Left ventricle myocardium inferior (tissue), 1 donor: ENCODE results near the gene SPATA31C1. TPM values are rescaled to one million over a fixed set of nuclear protein-coding genes. Genes with fewer than 3 reads are reported as not detected.
"Not testable (repeated sequence)": the region's sequence is repeated elsewhere in the genome, so short reads cannot be mapped to it uniquely, and the experiment has no call there.

Experiments
- DNase-seq: peaks from one replicate; pipeline ENCODE4 v3.0.0-alpha.2; 2020
- H3K27ac ChIP-seq: fragments of 200-600 bp; replicated peaks from 2 replicates; pipeline ENCODE4 v1.8.0; 2021
- H3K27me3 ChIP-seq: fragments of 200-600 bp; 2 replicates; pipeline ENCODE4 v1.8.0; 2021; ENCODE audit warnings: low read depth
- H3K36me3 ChIP-seq: fragments of 200-600 bp; 2 replicates; pipeline ENCODE4 v1.8.0; 2021
- H3K4me1 ChIP-seq: fragments of 200-600 bp; 2 replicates; pipeline ENCODE4 v1.8.0; 2021
- H3K4me3 ChIP-seq: fragments of 200-600 bp; 2 replicates; pipeline ENCODE4 v1.8.0; 2021; ENCODE audit warnings: mild to moderate bottlenecking, moderate library complexity
- H3K9me3 ChIP-seq: fragments of 200-600 bp; replicated peaks from 2 replicates; pipeline ENCODE4 v1.8.0; 2021
- intact Hi-C: fragments of 100-400 bp; cut with micrococcal nuclease; formaldehyde crosslinking; loops from one replicate; pipeline ENCODE4 v1.11.0; 2022
- total RNA-seq: library from RNA; stranded (reverse); fragmentation: NEBNext Ultra II Directional; extraction: Animal tissue kit (Norgen Biotek cat#: 25700); gene quantifications from one replicate; pipeline ENCODE4 v1.2.1, GENCODE V29; 2021
- TF ChIP-seq, protein P1 (sequence below): fragments of 200-600 bp; IDR thresholded peaks from 2 replicates; pipeline ENCODE4 v1.8.0; 2021; ENCODE audit warnings: antibody characterized with exemption, mild to moderate bottlenecking, borderline replicate concordance
- donor health status: DM: no; HTN: yes; CAD: no; lungs with severe emphysema.

The SPATA31C1 gene
- total RNA-seq, 1 donor from 2014 or later, result not detected

- H3K4me3 ChIP-seq, result no peak overlapping the region
- peaks cover 9% of the 10 kb centered on the region for H3K9me3 ChIP-seq
- no peaks in the 10 kb centered on the region for H3K36me3 ChIP-seq
- no peak for DNase-seq
- TF ChIP-seq, protein P1, sequence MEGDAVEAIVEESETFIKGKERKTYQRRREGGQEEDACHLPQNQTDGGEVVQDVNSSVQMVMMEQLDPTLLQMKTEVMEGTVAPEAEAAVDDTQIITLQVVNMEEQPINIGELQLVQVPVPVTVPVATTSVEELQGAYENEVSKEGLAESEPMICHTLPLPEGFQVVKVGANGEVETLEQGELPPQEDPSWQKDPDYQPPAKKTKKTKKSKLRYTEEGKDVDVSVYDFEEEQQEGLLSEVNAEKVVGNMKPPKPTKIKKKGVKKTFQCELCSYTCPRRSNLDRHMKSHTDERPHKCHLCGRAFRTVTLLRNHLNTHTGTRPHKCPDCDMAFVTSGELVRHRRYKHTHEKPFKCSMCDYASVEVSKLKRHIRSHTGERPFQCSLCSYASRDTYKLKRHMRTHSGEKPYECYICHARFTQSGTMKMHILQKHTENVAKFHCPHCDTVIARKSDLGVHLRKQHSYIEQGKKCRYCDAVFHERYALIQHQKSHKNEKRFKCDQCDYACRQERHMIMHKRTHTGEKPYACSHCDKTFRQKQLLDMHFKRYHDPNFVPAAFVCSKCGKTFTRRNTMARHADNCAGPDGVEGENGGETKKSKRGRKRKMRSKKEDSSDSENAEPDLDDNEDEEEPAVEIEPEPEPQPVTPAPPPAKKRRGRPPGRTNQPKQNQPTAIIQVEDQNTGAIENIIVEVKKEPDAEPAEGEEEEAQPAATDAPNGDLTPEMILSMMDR, result no peak
- intact Hi-C loops, result no loop called here
- no peak overlapping the region for H3K27ac ChIP-seq
- H3K27me3 ChIP-seq, result no peaks in the 10 kb centered on the region
- no peaks in the 10 kb centered on the region for H3K4me1 ChIP-seq
Observed at GRCh38 chr9:87909310-87910041, 8.3 kb upstream of the SPATA31C1 start.

DNA sequence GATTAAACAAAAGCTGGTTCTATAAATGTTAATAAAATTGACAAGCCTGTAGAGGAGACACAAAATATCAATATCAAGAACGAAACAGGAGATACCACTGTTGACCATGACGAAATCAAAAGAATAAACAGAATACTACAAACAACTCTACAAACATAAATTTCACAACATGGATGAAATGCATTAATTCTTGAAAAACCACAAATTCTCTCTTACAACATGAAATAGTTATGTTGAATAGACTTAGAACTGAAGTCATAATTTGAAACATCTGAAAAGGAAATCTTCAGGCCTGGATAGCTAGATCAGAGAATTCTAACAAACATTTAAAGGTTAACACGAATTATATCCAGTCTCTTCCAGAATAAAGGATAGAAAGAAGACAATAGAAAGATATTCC is 6.9 kb upstream of the SPATA31C1 start:
- Histone ChIP-seq H3K27ac (no peak overlapping the region), H3K36me3 (no peaks in the 10 kb centered on the region), H3K27me3 (no peaks in the 10 kb centered on the region), H3K9me3 (peaks cover 9% of the 10 kb centered on the region), H3K4me3 (no peak overlapping the region), H3K4me1 (no peaks in the 10 kb centered on the region)
- intact Hi-C loops, result no loop called here
- DNase-seq, result no peak
- TF ChIP-seq, protein P1, result no peak

GRCh38 chr9:87919013-87919412 is 1.3 kb downstream of the SPATA31C1 start:
- H3K27ac ChIP-seq, H3K36me3 ChIP-seq, DNase-seq, H3K4me3 ChIP-seq, H3K4me1 ChIP-seq, intact Hi-C loops, H3K9me3 ChIP-seq, H3K27me3 ChIP-seq: not testable (repeated sequence)

- DNase-seq, intact Hi-C loops, H3K27ac ChIP-seq, H3K4me1 ChIP-seq, H3K9me3 ChIP-seq, H3K36me3 ChIP-seq, H3K27me3 ChIP-seq, H3K4me3 ChIP-seq: not testable (repeated sequence)
Observed at GRCh38 chr9:87921561-87921960, 3.8 kb downstream of the SPATA31C1 start.

- H3K27me3 ChIP-seq, H3K4me1 ChIP-seq, H3K27ac ChIP-seq, H3K9me3 ChIP-seq, H3K4me3 ChIP-seq, intact Hi-C loops, H3K36me3 ChIP-seq, DNase-seq: not testable (repeated sequence)
Observed at GRCh38 chr9:87923012-87923411, 5.2 kb downstream of the SPATA31C1 start.

GRCh38 chr9:87924851-87925250 is 7.1 kb downstream of the SPATA31C1 start:
- H3K4me1 ChIP-seq, H3K27ac ChIP-seq, H3K27me3 ChIP-seq, DNase-seq, intact Hi-C loops, H3K4me3 ChIP-seq, H3K9me3 ChIP-seq, H3K36me3 ChIP-seq: not testable (repeated sequence)

DNA sequence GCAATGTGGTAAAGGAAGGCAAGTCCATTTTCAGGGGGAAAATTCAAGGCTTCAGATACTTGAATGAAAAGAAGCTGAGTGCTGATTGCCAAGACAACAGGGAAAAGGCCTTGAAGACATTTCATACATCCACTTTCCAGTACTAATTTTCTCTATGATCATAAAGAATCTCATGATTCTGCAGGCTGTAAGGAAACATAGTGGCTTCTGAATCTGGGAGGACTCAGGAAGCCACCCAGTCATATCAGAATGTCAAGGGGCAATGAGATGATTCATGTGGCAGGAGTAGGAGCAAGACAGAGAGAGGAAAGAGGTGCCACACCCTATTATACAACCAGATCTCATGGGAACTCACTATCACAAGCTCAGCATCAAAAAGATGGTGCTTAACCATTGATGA is 11.4 kb downstream of the SPATA31C1 start:
- H3K36me3 ChIP-seq, H3K27ac ChIP-seq, intact Hi-C loops, H3K9me3 ChIP-seq, H3K4me3 ChIP-seq, H3K4me1 ChIP-seq, H3K27me3 ChIP-seq, DNase-seq: not testable (repeated sequence)

DNA sequence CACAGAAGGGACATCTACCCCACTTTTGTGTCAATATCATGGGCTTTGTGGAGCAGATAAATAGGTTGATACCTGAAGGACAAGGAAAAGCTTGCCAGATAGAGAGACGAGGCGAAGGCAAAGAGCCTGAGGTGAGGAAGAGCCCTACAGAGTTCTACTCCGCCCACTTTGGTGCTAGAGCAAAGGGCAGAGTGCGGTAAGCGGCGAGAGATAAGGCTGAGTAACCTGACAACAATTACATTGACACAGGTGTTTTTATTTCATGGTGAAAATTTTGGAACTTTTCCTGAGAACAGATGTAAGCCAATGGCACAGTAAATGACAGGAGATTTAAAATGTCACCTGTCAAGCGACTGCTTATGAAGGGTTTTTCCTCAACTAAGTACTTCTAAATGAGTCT is 16.7 kb downstream of the SPATA31C1 start:
- H3K4me3 ChIP-seq, H3K27ac ChIP-seq, H3K27me3 ChIP-seq, H3K36me3 ChIP-seq, H3K9me3 ChIP-seq, DNase-seq, H3K4me1 ChIP-seq, intact Hi-C loops: not testable (repeated sequence)

- H3K4me1 ChIP-seq, H3K27me3 ChIP-seq, intact Hi-C loops, DNase-seq, H3K36me3 ChIP-seq, H3K9me3 ChIP-seq, H3K27ac ChIP-seq, H3K4me3 ChIP-seq: not testable (repeated sequence)
Observed at GRCh38 chr9:87937352-87937751, 19.6 kb downstream of the SPATA31C1 start.

DNA sequence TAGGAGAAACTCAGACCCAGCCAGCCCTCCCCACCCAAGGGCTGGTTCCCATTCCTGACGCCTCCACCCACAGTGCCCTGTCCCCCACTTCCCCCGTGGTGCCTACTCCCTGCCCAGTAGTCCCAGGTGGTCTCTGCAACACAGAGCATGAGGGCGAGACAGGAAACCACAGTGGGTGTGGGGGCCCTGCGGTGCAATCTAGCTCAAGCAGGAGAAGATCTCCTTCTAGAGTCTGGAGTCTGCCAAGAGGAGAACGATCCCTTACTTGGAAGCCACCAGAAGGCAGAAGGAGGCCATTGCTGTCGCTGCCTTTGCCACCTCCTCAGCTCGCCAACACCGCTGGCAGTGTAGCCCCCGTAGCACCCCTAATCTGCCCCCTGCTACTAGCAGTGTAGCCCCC is 20.2 kb downstream of the SPATA31C1 start:
- H3K4me1 ChIP-seq, H3K9me3 ChIP-seq, H3K27me3 ChIP-seq, DNase-seq, H3K27ac ChIP-seq, H3K36me3 ChIP-seq, H3K4me3 ChIP-seq, intact Hi-C loops: not testable (repeated sequence)

GRCh38 chr9:87938336-87938735 is 20.6 kb downstream of the SPATA31C1 start:
- H3K4me1 ChIP-seq, H3K9me3 ChIP-seq, DNase-seq, intact Hi-C loops, H3K4me3 ChIP-seq, H3K36me3 ChIP-seq, H3K27ac ChIP-seq, H3K27me3 ChIP-seq: not testable (repeated sequence)

- H3K9me3 ChIP-seq, H3K4me1 ChIP-seq, H3K27me3 ChIP-seq, intact Hi-C loops, H3K27ac ChIP-seq, DNase-seq, H3K36me3 ChIP-seq, H3K4me3 ChIP-seq: not testable (repeated sequence)
Observed at GRCh38 chr9:87939096-87939495, 21.3 kb downstream of the SPATA31C1 start.
